HG03521 (cell line): ENCODE results near the gene MTF2.
"Not testable (repeated sequence)": the region's sequence is repeated elsewhere in the genome, so short reads cannot be mapped to it uniquely, and the experiment has no call there.

Source experiments
- ATAC-seq: cut with Tn5 transposase; IDR thresholded peaks from one replicate; pipeline ENCODE4 v1.9.1; 2021; ENCODE audit warnings: mild to moderate bottlenecking, moderate library complexity; ENCODE audit not compliant: unreplicated experiment

The MTF2 gene

DNA sequence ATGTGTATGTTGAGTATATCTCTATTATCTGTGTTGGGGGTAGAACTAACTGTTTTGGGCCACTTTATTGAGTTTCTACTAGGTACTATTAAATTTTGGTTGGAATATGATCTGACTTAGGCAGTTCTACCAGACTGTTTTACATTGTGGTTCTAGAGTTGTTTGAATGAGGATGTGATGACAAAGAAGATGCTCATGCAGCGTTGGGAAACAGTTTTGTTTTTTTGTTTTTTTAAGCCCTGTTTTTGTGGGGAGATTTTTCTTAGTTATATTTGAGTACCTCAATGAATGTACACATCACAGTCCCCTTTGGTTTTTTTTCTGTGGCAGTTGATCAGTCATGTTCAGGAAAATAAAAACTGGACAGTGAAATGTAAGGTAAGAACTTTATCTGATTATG, 61.0 kb downstream of the MTF2 start:
- ATAC-seq, result no peak

DNA sequence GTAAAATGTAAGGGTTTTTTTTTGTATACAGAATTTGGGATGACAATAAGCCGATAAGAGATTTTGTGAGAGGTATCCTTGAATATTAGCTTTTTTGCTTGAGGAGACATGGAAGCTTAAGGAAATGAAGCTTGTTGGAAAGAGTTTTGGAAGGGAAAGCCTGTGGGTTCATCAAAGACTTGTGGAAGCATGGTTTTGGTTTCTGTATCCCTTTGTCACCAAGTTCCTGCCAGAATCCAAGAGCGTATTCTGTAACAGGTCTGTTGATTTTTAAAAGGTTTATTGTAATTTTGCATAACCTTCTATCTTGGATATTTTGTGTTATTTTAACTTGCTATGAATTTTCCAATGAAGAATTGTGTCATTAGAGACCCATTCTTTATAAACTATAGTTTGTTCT, 63.1 kb downstream of the MTF2 start:
- no peak for ATAC-seq

DNA sequence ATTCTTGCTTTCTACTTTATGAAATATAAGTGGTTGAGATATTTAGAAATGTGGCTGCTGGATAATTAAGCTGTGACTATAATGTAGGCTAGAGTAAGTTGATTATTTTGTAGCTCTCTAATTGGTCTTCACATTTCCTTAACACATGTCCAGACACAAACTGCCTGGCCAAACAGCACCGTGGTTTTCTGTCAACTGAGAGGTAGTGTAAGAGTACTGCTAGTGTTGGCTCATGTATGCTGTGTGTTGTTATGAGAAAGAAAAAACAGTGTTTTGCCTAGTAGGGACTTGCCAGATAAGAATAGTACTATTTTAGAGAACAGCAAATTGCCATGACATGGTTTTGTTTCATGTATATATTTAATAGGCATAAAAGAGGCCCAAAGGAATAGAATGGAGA, 64.1 kb downstream of the MTF2 start:
- no peak for ATAC-seq

DNA sequence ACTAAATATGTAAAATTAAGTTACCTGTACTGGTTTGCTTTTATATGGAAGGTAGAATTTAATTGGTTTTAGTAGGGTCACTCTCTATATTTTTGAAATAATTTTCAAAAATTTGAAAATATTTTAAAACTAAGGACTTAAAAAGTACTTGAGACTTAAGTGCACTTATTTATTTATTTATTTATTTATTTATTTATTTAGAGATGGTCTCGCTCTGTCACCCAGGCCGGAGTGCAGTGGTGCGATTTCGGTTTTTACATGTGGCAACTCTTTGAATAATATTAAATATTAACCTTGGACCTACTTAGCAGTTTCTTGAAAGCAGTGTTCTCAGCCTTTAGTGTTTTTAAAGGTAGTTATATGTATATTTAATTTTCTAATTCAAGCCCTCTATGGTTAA, 64.7 kb downstream of the MTF2 start:
- ATAC-seq, result no peak

DNA sequence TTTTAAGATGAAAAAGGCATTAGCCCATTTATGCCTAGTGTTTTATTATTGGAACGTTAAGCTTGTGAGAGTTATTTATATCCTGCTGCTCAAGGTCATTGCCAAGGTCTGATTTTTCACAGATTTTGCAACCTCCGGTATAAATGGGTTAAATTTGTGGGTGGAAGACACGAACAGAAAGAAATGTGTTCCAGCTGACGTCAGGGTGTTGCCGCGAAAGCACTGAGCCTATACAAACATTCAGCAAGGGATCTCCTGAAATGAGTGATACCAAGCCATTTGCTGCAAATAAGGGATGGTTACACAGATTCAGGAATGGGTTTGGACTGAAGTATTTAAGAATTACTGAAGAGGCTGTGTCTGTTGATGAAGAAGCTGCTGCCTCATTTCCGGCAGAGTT, 68.9 kb downstream of the MTF2 start:
- no peak for ATAC-seq

DNA sequence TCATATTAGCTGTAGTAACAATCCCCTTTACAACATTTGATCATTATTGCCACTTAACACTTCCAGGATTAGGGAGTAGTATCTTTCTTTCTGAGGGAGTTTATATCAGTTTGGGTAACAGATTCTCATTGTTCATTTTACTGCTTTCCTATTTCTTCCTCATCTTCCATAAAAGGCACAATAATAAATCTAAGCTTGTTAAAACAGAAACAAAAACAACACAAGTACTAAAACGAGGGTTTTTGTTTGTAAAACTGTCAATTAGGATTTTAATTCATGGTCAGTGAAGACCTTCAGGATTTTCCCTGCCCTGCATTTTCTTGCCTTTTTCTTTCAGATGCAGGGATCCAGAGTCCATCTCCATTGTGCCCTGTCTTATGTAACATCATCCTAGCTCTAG, 71.6 kb downstream of the MTF2 start:
- ATAC-seq, result no peak

DNA sequence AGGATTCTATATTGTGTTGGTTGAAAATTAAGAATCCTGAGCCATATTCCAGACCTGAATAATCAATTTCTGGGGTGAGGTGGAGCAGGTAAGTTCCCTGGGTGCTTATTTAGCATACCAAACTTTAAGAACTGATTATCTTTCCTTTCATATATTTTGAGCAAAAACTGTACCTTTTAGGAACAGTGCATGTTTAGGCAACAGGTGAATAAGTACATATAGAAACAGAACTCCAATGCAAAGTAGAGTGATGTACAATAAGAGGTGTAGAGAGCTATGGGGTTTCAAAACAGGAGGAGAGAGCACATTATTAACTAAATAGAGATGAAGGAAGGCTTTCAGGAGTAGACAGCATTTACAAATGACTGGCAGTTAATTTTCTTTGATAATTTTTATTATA, 72.4 kb downstream of the MTF2 start:
- ATAC-seq, result no peak

DNA sequence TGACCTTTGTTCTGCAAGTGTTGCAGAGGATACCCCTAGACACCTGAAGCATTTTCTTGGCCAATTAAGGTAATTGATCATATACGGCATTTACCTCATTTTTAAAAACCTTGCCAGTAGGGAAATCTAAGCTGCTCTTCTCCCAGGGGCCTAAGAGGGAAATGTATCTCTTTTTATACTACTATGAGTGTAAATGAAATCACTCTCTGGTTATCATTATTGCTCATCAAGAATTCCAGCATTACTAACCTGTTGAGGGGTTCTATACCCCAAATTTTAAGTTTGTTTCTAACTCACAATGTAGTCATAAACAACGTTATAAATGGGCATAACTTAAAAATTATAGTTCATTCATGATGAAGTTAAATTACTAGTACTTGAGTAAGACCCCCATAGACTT, 73.8 kb downstream of the MTF2 start:
- no peak for ATAC-seq

DNA sequence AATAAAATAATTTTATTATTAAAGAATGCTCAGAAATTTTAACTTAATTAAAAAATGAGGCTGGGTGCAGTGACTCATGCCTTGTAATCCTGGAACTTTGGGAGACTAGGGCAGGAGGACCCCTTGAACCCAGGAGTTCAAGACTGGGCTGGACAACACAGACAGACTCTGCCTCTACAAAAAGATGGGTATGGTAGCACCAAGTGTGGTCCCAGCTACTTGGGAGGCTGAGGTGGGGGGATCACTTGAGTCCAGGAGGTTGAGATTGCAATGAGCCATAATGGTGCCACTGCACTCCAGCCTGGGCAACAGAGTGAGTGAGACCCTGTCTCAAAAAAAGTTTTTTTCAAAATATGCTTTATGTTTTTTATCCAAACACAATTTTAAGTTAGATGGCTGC, 75.8 kb downstream of the MTF2 start:
- ATAC-seq, result no peak

DNA sequence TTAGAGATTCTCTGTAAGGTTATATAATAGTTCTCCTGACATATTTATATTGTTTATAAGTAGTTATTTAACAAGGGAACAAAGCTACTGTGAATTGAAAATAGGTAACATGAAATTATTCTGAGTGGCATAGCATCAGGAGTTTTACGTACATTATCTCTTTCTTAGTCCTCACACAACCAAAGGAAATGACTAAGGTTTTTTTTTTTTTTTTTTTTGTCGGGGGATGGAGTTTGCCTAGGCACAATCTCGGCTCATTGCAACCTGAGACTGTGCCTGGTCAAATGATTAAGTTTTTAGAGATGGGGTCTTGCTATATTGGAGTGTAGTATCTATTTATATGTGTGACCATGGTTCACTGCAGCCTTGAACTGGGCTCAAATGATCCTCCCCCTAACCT, 76.3 kb downstream of the MTF2 start:
- ATAC-seq, result no peak

DNA sequence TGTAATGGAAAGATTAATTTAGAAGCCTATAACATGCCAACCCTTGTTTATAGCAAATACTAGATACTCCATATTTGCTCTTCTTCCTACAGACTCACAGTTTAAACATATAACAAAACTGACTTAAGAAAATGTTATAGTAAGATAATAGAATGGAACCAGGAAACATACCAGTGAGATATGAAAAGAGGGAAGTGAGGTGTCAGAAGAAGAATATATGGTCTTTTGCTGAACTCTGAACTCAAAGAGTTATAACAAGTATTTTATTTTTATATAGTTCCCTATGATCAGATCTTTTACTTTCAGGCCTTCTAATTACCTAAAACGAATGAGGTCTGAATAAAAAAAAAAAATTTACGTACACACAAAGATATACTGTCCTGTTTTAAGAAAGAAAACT, 80.3 kb downstream of the MTF2 start:
- ATAC-seq, result no peak

DNA sequence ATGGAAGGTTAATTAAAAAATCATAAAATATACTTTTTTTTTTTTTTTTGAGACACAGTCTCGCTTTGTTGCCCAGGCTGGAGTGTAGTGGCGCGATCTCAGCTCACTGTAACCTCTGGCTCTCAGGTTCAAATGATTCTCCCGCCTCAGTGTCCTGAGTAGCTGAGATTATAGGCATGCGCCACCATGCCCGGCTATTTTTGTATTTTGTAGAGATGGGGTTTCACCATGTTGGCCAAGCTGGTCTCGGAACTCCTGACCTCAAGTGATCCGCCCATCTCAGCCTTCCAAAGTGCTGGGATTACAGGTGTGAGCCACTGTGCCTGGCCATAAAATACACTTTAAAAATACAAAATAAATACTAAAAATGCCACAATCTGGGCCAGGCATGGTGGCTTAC, 84.2 kb downstream of the MTF2 start:
- not testable (repeated sequence) for ATAC-seq

DNA sequence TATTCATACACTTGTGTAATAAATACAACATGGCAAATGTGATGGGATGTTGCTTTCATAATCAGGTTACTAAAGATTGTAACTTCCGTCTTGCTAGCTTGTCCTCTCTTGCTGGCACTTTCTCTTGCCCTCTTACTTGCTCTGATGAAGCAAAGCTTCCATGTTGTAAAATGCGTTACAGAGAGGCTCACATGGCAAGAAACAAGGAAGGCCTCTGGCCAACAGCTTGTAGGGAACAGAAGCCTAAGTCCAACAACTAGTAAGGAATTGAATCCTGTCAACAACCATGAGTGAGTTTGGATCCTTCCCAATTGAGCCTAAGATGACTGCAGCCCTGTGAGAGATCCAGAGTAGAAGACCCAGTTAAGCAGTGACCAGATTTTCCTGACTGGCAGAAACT, 85.7 kb downstream of the MTF2 start:
- ATAC-seq, result no peak

DNA sequence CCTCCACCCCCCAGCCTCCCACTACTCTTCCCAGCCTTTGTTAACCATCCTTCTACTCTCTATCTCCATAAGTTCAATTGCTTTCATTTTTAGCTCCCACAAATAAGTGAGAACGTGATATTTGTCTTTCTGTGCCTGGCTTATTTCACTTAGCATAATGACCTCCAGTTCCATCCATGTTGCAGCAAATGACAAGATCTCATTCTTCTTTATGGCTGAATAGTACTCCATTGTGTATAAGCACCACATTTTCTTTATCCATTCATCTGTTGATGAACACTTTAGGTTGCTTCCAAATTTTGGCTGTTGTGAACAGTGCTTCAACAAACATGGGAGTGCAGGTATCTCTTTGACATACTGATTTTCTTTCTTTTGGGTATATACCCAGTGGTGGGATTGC, 86.8 kb downstream of the MTF2 start:
- ATAC-seq, result not testable (repeated sequence)

DNA sequence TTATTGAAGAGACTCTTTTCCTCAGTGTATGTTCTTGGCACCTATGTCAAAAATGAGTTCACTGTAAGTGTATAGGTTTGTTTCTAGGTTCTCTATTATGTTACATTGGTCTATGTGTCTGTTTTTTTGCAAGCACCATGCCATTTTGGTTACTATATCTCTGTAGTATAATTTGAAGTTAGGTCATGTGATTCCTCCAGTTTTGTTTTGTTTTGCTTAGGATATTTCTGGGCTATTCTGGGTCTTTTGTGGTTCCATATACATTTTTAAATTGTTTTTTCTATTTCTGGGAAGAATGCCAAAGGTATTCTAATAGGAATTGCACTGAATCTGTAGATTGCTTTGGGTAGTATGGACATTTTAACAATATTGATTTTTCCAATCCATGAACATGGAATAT, 87.9 kb downstream of the MTF2 start:
- no peak for ATAC-seq

DNA sequence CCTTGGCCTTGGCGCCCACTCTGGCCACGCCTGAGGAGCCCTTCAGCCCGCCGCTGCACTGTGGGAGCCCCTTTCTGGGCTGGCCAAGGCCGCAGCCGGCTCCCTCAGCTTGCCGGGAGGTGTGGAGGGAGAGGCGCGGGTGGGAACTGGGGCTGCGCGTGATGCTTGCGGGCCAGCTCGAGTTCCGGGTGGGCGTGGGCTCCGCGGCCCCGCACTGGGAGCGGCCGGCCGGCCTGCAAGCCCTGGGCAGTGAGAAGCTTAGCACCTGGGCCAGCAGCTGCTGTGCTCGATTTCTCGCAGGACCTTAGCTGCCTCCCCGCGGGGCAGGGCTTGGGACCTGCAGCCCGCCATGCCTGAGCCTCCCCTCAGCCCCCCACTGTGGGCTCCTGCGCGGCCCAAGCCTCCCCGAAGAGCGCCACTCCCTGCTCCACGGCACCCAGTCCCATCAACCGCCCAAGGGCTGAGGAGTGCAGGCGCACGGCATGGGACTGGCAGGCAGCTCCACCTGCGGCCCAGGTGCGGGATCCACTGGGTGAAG, 91.1 kb downstream of the MTF2 start:
- ATAC-seq, result not testable (repeated sequence)

DNA sequence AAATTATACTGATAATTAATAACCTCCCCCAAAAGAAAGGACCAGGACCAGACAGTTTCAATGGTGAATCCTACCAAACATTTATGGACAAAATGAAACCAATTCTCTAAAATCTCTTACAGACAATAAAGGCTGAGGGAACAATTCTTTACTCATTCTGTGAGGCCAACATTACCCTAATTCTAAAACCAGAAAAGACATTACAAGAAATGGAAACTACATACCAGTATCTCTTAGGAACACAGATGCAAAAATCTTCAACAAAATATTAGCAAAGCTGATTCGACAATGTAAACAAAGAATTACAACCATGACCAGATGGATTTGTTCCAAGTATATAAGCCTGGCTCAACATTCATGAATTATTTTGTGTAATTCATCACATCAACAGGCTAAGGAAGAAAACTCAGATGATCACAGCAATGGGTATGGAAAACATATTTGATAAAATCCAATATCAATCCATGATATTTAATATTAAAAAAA, 92.5 kb downstream of the MTF2 start:
- ATAC-seq, result no peak

DNA sequence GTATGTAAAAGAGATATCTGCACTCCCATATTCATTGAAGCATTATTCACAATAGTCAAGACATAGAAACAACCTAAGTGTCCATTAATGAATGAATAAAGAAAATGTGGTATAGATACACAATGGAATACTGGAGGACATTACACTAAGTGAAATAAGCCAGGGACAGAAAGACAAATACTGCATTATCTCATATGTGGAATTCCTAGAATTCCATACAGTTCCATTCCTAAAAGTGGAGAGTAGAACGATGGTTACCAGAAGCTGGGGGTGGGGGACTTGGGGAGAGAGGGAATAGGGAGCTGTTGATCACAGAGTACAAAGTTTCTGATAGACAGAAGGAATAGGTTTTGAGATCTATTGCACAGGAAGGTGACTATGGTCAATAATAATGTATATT, 93.7 kb downstream of the MTF2 start:
- ATAC-seq, result no peak

DNA sequence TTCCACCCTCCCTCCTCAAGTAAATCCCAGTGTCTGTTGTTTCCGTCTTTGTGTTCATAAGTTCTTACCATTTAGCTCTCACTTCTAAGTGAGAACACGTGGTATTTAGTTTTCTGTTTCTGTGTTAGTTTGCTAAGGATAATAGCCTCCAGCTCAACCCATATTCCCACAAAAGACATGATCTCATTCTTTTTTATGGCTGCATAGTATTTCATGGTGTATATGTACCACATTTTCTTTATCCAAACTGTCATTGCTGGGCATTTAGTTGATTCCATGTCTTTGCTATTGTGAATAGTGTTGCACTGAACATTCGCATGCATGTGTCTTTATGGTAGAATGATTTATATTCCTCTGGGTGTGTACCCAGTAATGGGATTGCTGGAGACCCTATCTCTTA, 95.6 kb downstream of the MTF2 start:
- ATAC-seq, result not testable (repeated sequence)

DNA sequence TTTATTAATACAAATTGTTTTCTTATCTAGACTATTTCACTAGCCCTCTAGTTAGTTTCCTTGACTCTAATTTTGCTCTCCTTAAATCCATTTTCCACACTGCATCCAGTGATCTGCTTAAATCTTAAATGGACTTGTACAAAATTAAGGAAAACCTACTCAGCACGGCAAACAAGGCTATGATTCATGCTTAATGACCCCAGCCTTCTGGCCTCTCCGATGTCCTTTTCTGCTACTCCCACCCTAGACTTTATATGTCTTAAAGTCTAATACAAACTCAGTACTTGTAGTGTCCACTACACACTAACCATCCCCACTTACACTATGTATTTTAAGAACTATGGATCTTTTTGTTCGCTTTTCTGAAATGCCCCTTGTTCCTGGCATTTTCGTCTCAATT, 98.9 kb downstream of the MTF2 start:
- ATAC-seq, result no peak

DNA sequence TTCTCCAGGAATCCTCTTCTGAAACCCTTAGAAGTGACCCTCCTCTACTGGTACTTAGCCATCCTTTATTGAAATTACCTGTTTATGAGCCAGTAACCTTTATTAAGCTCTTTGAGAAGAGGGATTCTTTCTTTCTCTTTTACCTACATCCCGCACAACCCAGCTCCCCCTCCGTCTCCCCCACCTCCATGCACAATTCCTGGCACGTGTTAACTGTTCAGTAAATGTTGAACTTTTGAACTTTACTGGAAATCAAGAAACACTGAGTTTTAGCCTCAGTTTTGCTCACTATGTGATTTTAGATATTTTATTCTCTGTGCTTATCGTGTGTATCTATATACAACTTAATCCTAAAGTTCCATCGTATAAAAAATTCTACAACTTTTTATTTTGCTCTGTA, 99.3 kb downstream of the MTF2 start:
- ATAC-seq, result no peak

DNA sequence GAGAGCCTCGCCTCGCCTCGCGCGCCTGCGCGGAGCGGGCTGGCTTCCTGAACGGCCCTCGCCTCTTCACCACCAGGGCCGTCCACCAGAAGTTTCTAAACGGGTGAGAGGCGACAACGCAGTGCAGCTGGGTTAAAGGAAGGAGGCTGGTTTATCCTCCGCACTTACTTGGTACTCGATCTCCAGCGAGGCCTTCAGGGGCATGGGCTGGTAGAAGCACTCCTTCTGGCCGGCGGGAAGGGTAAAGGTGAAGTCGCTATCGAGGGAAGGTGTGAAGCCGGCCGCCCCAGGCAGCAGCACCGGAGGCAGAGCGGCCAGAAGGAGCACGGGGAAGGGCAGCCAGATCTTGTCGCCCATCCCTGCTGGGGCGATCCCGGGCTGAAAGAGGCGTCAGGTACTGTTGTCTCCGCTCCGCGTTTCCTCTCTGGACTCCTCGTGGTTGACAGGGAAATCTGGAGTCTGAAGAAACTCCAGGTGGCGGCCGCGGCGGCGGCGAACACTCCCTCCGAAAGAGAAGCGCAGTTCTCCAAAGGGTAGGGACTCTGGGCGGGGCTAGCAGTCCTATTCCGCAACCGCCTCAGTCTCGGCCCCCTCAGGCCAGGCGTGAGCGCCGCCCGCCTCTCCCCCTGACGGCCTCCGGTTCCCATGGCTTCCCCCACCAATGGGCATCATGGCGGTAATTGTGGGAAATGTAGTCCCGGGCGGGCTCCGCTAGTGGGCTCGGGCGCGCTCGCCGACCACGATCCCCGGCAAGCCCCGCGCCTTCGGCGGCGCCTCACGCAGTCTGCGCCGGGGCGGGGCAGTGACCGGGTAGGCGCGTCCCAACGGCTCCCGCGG, 101.0 kb downstream of the MTF2 start, which contains the start of gene TMED5:
Gene TMED5, minus strand, starts transcription at position 528 of the 837 bp plus-strand sequence. Its CDS starts 171 bp downstream, at position 357.
- peak; percentile 80 for ATAC-seq
